NCI-H2171 treated with DMSO at 0.1 percent for 48 hours (cell line): ENCODE results near the gene DUOX2.
"Not testable (repeated sequence)": the region's sequence is repeated elsewhere in the genome, so short reads cannot be mapped to it uniquely, and the experiment has no call there.

Experiments
- DNase-seq: peaks from one replicate; lab custom pipeline; 2025; lab: John Stamatoyannopoulos, UW

The DUOX2 gene

GRCh38 chr15:45073602-45074001, 40.4 kb downstream of the DUOX2 start:
- DNase-seq, result not testable (repeated sequence)

GRCh38 chr15:45069942-45070360, 44.0 kb downstream of the DUOX2 start:
- DNase-seq, result not testable (repeated sequence)

- DNase-seq, result no peak
Observed at GRCh38 chr15:45064386-45064785, 49.6 kb downstream of the DUOX2 start.

GRCh38 chr15:45062301-45062700, 51.7 kb downstream of the DUOX2 start:
- DNase-seq, result not testable (repeated sequence)

GRCh38 chr15:45058690-45059675, 55.0 kb downstream of the DUOX2 start:
- DNase-seq, result not testable (repeated sequence)

- not testable (repeated sequence) for DNase-seq
Observed at GRCh38 chr15:45052676-45053075, 61.3 kb downstream of the DUOX2 start.

- no peak for DNase-seq
Observed at GRCh38 chr15:45050587-45050986, 63.4 kb downstream of the DUOX2 start.

- no peak for DNase-seq
Observed at GRCh38 chr15:45048794-45049631, 65.0 kb downstream of the DUOX2 start.

- not testable (repeated sequence) for DNase-seq
Observed at GRCh38 chr15:45048449-45048793, 65.6 kb downstream of the DUOX2 start.

- DNase-seq, result not testable (repeated sequence)
Observed at GRCh38 chr15:45044270-45044669, 69.7 kb downstream of the DUOX2 start.

GRCh38 chr15:45042859-45043258, 71.1 kb downstream of the DUOX2 start:
- not testable (repeated sequence) for DNase-seq
